GM19025 (cell line): ENCODE results near the gene KCTD8.
"Not testable (repeated sequence)": the region's sequence is repeated elsewhere in the genome, so short reads cannot be mapped to it uniquely, and the experiment has no call there.

ENCODE experiments used
- ATAC-seq: cut with Tn5 transposase; IDR thresholded peaks from one replicate; pipeline ENCODE4 v1.9.1; 2021; ENCODE audit warnings: mild to moderate bottlenecking, low read depth, moderate library complexity; ENCODE audit not compliant: unreplicated experiment

The KCTD8 gene

GRCh38 chr4:44342800-44343199, 105.8 kb downstream of the KCTD8 start:
- no peak for ATAC-seq

- no peak for ATAC-seq
These were observed 121.9 kb downstream of the KCTD8 start for GRCh38 chr4:44326741-44327140.

GRCh38 chr4:44320833-44321232, 127.8 kb downstream of the KCTD8 start:
- no peak for ATAC-seq

GRCh38 chr4:44319129-44319528, 129.5 kb downstream of the KCTD8 start:
- no peak for ATAC-seq

- no peak for ATAC-seq
These were observed 134.9 kb downstream of the KCTD8 start for GRCh38 chr4:44313702-44314101.

- no peak for ATAC-seq
These were observed 161.1 kb downstream of the KCTD8 start for GRCh38 chr4:44287505-44287904.

GRCh38 chr4:44279469-44279868, 169.1 kb downstream of the KCTD8 start:
- ATAC-seq = no peak

- ATAC-seq = no peak
These were observed 169.5 kb downstream of the KCTD8 start for GRCh38 chr4:44279066-44279465.

GRCh38 chr4:44257461-44257860, 191.1 kb downstream of the KCTD8 start:
- no peak for ATAC-seq

- no peak for ATAC-seq
These were observed 192.2 kb downstream of the KCTD8 start for GRCh38 chr4:44256414-44256813.

- no peak for ATAC-seq
These were observed 211.0 kb downstream of the KCTD8 start for GRCh38 chr4:44237643-44238042.

- ATAC-seq = no peak
These were observed 212.7 kb downstream of the KCTD8 start for GRCh38 chr4:44235897-44236296.

GRCh38 chr4:44232262-44232661, 216.3 kb downstream of the KCTD8 start:
- no peak for ATAC-seq

- ATAC-seq = no peak
These were observed 217.6 kb downstream of the KCTD8 start for GRCh38 chr4:44231006-44231405.

- no peak for ATAC-seq
These were observed 220.3 kb downstream of the KCTD8 start for GRCh38 chr4:44228326-44228725.

- ATAC-seq = no peak
These were observed 227.2 kb downstream of the KCTD8 start for GRCh38 chr4:44221407-44221806.

- no peak for ATAC-seq
These were observed 237.9 kb downstream of the KCTD8 start for GRCh38 chr4:44210750-44211149.

- no peak for ATAC-seq
These were observed 251.8 kb downstream of the KCTD8 start for GRCh38 chr4:44196796-44197195.

GRCh38 chr4:44194365-44194764, 254.2 kb downstream of the KCTD8 start:
- no peak for ATAC-seq

GRCh38 chr4:44186850-44187246, 261.8 kb downstream of the KCTD8 start:
- ATAC-seq = no peak

GRCh38 chr4:44186096-44186849, 262.3 kb downstream of the KCTD8 start:
- no peak for ATAC-seq

GRCh38 chr4:44181491-44182349, 266.9 kb downstream of the KCTD8 start:
- not testable (repeated sequence) for ATAC-seq
